Measurements from ENCODE around the gene ZSCAN12. TPM values are rescaled to one million over a fixed set of nuclear protein-coding genes. Genes with fewer than 3 reads are reported as not detected.
A peak's percentile ranks its signal among the peaks of the same experiment; 100 is the strongest.

ZSCAN12 gene
- total RNA-seq, 1 donor from 2014 or later, result 16.6 TPM

DNA sequence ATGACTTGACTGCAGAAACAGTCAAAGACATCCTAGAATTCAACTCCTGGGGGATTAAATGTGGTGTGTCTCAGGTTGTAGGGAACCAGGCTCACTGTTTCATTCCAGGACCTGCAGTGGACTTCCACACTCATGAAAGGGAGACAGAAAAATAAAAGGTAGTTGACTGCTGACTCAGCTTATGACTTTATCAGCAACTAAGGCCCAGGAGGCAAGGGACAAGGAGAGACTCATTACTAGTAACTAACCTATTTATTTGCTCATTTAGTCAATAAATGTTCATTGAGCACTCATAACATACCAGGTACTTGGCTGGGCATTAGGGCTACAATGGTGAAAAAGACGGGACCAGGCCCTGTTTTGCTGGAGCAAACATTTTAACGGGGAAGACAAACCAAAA is 66.5 kb downstream of the ZSCAN12 start:
- TF ChIP-seq, protein P1, sequence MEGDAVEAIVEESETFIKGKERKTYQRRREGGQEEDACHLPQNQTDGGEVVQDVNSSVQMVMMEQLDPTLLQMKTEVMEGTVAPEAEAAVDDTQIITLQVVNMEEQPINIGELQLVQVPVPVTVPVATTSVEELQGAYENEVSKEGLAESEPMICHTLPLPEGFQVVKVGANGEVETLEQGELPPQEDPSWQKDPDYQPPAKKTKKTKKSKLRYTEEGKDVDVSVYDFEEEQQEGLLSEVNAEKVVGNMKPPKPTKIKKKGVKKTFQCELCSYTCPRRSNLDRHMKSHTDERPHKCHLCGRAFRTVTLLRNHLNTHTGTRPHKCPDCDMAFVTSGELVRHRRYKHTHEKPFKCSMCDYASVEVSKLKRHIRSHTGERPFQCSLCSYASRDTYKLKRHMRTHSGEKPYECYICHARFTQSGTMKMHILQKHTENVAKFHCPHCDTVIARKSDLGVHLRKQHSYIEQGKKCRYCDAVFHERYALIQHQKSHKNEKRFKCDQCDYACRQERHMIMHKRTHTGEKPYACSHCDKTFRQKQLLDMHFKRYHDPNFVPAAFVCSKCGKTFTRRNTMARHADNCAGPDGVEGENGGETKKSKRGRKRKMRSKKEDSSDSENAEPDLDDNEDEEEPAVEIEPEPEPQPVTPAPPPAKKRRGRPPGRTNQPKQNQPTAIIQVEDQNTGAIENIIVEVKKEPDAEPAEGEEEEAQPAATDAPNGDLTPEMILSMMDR (conservative IDR thresholded peaks at IDR 0.05), result no peak
- H3K36me3 Mint-ChIP-seq (ENCODE audit: low read depth), result peaks cover 20% of the 10 kb centered on the region
- DNase-seq (ENCODE audit: low read depth, low spot score), result no peak
- peak overlapping the region; percentile 11 for H3K4me3 Mint-ChIP-seq
- peaks cover 21% of the 10 kb centered on the region for H3K9me3 Mint-ChIP-seq
- H3K27me3 Mint-ChIP-seq (ENCODE audit: low read depth), result no peaks in the 10 kb centered on the region
- no peaks in the 10 kb centered on the region for H3K4me1 Mint-ChIP-seq
- H3K27ac Mint-ChIP-seq (ENCODE audit: unreplicated experiment), result no peak overlapping the region

DNA sequence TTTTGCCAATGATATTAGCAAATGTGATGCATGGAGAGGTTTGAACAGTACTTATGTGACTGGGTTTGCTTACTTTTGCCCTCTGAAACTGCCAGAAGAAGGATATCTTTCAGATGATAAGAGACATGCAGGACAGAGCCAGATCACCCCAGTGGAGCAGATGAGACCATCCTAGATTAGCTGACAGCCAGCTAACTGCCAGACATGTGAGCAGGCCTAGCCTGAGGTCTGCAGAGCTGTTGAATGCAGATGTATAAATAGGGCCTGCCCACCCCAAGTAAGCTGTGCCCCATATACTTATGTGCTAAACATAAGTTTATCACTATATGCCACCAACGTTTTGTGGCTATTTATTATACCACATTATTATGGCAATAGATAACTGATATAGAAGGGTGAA is 69.5 kb downstream of the ZSCAN12 start:
- Mint-ChIP-seq H3K4me3 (no peak overlapping the region), H3K9me3 (peaks cover 36% of the 10 kb centered on the region), H3K27ac (ENCODE audit: unreplicated experiment) (no peak overlapping the region), H3K36me3 (ENCODE audit: low read depth) (peaks cover 42% of the 10 kb centered on the region), H3K27me3 (ENCODE audit: low read depth) (no peaks in the 10 kb centered on the region), H3K4me1 (no peaks in the 10 kb centered on the region)
- no peak for DNase-seq (ENCODE audit: low read depth, low spot score)
- TF ChIP-seq, protein P1 (conservative IDR thresholded peaks at IDR 0.05), result no peak

Other genes starting within 250 kb of the ZSCAN12 start
- 30.3 and 31.4 TPM in 2 replicates for gene ZSCAN9, start 174.5 kb downstream of the ZSCAN12 start, total RNA-seq
- 7.9 and 8.1 TPM in 2 replicates for gene ZKSCAN4, start 147.5 kb downstream of the ZSCAN12 start, total RNA-seq
- not detected in 2 replicates for gene NKAPL, start 140.4 kb downstream of the ZSCAN12 start, total RNA-seq
- 15.0 and 19.8 TPM in 2 replicates for gene ZSCAN26, start 132.6 kb downstream of the ZSCAN12 start, total RNA-seq
- gene PGBD1, start 118.2 kb downstream of the ZSCAN12 start, total RNA-seq, result 13.6 and 14.4 TPM in 2 replicates
- 5.7 and 6.7 TPM in 2 replicates for gene ZSCAN31, start 63.6 kb downstream of the ZSCAN12 start, total RNA-seq
- gene ZKSCAN3, start 49.8 kb downstream of the ZSCAN12 start, total RNA-seq, result 11.5 and 12.1 TPM in 2 replicates
- gene ZSCAN23, start 43.7 kb upstream of the ZSCAN12 start, total RNA-seq, result 11.8 and 12.5 TPM in 2 replicates
- gene GPX6, start 116.0 kb upstream of the ZSCAN12 start, total RNA-seq, result not detected in 2 replicates
- gene GPX5, start 126.1 kb upstream of the ZSCAN12 start, total RNA-seq, result not detected in 2 replicates

Measured in neural crest cell (in vitro differentiated cells).